HTR-8/SVneo (cell line): Measurements from ENCODE around the gene C15orf61.

Experiments
- DNase-seq: peaks from one replicate; pipeline ENCODE4 v3.0.0; 2011; ENCODE audit warnings: low spot score, mixed read lengths; ENCODE audit not compliant: insufficient read length
- FAIRE-seq: peaks from 2 replicates; lab custom pipeline; 2011; peaks lifted over from hg19 to GRCh38; lab: Jason Lieb, UNC

C15orf61 gene

GRCh38 chr15:67579164-67579563 is 58.2 kb downstream of the C15orf61 start:
- FAIRE-seq = no peak

More at GRCh38 chr15:67579164-67579563, 58.2 kb downstream of the C15orf61 start:
- no peak for DNase-seq
